HG03175 (cell line): ENCODE data around the gene LRP1.

Source experiments
- ATAC-seq: cut with Tn5 transposase; IDR thresholded peaks from one replicate; pipeline ENCODE4 v1.9.1; 2021; ENCODE audit warnings: mild to moderate bottlenecking, moderate library complexity; ENCODE audit not compliant: unreplicated experiment

LRP1 gene

DNA sequence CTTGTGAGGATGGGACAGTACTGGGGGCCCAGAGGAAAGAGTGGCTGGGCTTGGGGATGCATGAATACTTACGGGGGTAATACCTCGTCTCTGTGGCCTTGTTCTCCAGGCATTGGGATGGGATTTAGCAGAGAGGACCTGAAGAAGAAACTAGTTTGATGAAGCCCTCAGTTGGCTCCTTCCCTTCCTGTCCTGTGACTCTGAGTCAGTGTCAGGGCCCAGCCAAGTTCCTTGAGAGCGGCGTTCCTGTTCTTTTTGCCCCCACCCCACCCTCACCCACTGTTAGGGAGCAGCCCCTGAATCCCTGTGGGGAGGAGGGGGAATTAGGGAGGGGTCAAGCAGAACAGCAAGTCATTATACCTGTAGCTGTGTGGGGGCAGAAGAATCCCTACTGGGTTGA is 24.4 kb downstream of the LRP1 start:
- no peak for ATAC-seq

- ATAC-seq, result no peak
Observed at GRCh38 chr12:57153415-57153997, 25.2 kb downstream of the LRP1 start.

DNA sequence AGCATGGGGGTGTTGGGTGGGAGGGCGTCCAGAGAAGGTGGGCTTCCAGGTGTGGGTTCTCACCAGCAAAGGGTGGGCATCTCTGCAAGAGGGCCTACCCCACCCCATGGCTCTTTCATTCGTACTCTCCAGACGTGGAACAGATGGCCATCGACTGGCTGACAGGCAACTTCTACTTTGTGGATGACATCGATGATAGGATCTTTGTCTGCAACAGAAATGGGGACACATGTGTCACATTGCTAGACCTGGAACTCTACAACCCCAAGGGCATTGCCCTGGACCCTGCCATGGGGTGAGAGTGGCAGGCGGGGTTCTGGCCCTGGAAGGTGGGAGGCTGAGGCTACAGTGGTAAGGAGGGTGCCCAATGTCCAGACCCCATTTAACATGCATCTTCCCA is 25.8 kb downstream of the LRP1 start:
- no peak for ATAC-seq

- no peak for ATAC-seq
Observed at GRCh38 chr12:57154804-57155434, 26.6 kb downstream of the LRP1 start.

DNA sequence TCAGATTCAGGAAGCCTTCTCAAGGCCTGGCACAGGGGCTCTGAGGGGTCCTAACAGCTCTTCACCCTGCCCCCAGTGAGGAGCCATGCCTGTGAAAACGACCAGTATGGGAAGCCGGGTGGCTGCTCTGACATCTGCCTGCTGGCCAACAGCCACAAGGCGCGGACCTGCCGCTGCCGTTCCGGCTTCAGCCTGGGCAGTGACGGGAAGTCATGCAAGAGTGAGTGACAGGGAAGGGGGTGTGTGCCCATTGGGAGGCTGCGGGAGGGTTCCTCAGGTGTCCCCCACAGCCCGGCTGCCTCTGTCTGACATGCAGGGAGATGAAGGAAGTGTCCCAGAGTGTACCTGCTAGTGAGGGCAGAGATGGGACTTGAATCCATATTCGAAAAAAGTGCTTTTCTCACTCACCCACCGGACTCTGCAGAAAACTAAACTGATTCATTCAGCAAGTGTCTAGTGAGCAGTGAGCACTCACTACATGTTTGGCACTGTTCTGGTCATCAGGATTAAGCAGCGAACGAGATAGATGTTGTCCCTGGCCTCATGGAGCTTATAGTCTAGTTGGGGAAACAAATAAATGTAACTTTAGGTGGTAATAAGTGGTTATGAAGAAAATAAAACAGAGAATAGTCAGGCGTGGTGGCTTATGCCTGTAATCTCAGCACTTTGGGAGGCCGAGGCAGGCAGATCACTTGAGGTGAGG is 28.6 kb downstream of the LRP1 start:
- no peak for ATAC-seq

DNA sequence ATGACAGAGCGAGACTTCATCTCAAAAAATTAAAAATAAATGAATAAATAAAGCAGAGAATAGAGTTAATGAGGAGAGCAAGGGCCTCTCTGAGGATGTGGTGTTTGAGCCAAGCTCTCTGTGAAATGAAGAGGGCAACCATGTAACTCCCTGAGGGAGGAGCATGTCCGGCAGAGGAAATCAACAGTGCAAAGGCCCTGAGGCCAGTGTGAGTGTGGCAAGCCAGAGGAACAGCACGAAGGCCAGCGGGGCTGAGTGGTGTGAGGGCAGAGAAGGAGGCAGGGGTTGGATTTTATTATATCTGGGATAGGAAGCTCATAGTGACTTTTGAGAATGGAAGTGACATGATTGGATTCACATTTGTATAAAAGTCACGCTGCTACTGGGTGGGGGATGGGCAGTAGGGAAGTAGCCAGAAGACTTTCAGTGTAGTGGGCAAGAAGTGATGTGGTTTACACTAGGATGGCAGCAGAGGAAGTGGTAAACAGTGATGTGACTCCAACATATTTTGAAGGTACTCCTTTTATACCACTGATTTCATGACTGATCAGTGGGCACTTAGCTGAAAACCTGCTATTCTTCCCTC is 29.4 kb downstream of the LRP1 start:
- ATAC-seq, result no peak

DNA sequence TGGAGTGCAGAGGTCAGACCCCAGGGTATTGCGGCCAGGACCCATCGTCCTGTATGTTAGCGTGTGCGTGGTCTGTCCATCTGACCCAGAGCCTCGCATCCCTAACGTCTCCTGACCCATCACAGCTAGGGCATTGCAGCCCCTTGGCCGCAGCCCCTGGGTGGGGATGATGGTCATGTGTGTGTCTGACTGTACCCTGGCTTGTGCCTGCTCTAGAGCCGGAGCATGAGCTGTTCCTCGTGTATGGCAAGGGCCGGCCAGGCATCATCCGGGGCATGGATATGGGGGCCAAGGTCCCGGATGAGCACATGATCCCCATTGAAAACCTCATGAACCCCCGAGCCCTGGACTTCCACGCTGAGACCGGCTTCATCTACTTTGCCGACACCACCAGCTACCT is 29.9 kb downstream of the LRP1 start:
- ATAC-seq, result no peak

GRCh38 chr12:57158665-57159064 is 30.4 kb downstream of the LRP1 start:
- ATAC-seq, result no peak

- no peak for ATAC-seq
Observed at GRCh38 chr12:57159311-57159710, 31.0 kb downstream of the LRP1 start.

- no peak for ATAC-seq
Observed at GRCh38 chr12:57160040-57160439, 31.8 kb downstream of the LRP1 start.

DNA sequence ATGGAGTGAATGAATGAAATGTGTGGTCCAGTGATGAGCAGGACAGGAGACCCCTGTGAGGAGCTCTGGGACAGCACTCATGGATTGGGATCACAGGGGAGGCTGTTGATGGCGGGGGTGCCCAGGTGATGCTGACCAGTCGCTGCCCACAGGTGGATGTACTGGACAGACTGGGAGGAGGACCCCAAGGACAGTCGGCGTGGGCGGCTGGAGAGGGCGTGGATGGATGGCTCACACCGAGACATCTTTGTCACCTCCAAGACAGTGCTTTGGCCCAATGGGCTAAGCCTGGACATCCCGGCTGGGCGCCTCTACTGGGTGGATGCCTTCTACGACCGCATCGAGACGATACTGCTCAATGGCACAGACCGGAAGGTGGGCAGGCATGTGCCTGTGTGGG is 32.5 kb downstream of the LRP1 start:
- ATAC-seq, result no peak

GRCh38 chr12:57161491-57161890 is 33.2 kb downstream of the LRP1 start:
- no peak for ATAC-seq

- ATAC-seq, result no peak
Observed at GRCh38 chr12:57162553-57163125, 34.4 kb downstream of the LRP1 start.

DNA sequence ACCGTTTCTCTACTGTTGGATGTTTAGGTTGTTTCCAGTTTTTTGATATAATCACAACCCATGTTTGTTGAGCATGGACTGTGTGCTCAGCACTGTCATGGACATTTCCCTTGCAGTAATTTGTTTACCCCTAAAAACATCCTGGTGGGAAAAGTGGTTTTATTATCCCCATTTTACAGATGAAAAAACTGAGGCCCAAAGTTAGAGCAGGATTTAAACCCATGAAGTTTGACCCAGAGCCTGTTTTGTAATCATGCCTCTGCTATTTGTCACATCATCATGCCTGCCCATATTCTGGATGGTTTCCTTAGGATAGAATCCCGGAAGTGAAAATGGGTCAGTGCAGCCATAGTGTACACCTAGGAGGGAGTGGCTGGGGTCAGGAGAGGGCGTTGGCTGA is 36.2 kb downstream of the LRP1 start:
- ATAC-seq, result no peak

- no peak for ATAC-seq
Observed at GRCh38 chr12:57164966-57165625, 36.8 kb downstream of the LRP1 start.

GRCh38 chr12:57165741-57166140 is 37.5 kb downstream of the LRP1 start:
- ATAC-seq, result no peak

GRCh38 chr12:57166971-57167371 is 38.7 kb downstream of the LRP1 start:
- no peak for ATAC-seq

- no peak for ATAC-seq
Observed at GRCh38 chr12:57168058-57168457, 39.8 kb downstream of the LRP1 start.

GRCh38 chr12:57169046-57169795 is 40.9 kb downstream of the LRP1 start:
- no peak for ATAC-seq

GRCh38 chr12:57169969-57170368 is 41.7 kb downstream of the LRP1 start:
- ATAC-seq, result no peak

DNA sequence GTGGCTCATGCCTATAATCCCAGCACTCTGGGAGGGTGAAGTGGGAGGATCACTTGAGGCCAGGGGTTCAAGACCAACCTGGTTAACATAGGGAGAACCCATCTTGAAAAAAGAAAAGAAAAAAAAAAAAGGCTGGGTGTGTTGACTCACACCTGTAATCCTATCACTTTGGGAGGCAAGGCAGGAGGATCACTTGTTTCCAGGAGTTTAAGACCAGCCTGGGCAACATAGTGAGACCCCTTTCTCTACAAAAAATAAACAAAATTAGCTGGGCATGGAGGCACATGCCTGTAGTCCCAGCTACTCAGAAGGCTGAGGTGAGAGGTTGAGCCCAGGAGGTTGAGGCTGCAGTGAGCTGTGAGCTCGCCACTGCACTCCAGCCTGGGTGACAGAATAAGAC is 42.1 kb downstream of the LRP1 start:
- ATAC-seq, result no peak
